Measurements from ENCODE around the gene NPLOC4.

NPLOC4 gene

DNA sequence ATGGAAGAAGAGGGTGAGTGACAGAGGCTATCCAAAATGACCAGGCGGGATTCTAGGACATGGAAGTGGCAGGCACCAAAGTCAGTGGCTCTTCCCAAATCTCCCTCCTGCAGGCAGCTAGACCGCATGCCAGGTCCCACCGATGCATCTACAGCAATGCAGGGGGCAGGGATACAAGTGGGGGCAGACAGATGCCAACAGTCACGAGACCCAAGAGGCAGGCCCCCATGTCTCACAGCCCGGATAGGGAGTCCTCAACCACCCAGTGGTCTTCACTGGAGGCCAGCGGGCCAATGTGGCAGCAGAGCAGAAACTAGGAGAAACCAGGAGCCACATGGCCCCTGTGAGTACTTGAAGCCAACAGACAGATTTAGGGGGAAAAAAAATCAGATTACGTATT lies 20.0 kb downstream of the NPLOC4 start:
- no peak for TF ChIP-seq SPI1 (IDR thresholded peaks at IDR 0.05; ENCODE audit: low read depth, low read length)
- TF ChIP-seq PAX5 (IDR thresholded peaks at IDR 0.05; ENCODE audit: insufficient read depth, low read length, severe bottlenecking): no peak
- TF ChIP-seq TAF1 (IDR thresholded peaks at IDR 0.05; ENCODE audit: low read depth, low read length): no peak
- no peak for TF ChIP-seq POU2F2 (IDR thresholded peaks at IDR 0.05; ENCODE audit: low read depth, low read length)
- TF ChIP-seq POLR2A (IDR thresholded peaks at IDR 0.05; ENCODE audit: low read depth, low read length): no peak
- TF ChIP-seq POLR2AphosphoS5 (IDR thresholded peaks at IDR 0.05; ENCODE audit: low read depth, low read length): no peak
- no peak for DNase-seq (ENCODE audit: insufficient read length, low spot score)
- no peak for FAIRE-seq

DNA sequence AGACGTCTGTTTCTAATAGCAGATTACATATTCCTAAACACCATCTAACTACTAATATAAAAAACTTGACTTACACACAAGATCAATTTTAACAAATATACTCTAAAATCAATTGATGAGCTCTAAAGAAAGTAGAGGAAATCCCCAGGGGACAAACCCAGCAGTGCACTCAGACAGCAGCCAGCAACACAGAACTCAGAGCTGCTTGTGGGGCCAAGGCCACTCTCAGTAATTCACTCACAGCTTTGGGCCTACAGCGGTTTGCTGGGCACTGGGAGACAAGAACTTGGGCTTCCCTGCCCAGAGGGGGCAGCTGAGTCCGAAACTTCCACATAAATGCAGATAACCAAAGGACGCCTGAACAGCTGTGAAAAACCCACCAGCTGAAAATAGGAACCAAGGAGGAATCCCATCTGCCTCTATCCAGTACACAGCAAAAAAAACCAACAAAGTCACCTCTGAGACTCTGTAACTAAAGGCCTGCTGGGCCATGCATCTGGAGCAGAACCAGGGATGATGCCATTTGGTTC lies 21.4 kb downstream of the NPLOC4 start:
- DNase-seq (ENCODE audit: insufficient read length, low spot score): no peak
- TF ChIP-seq SPI1 (IDR thresholded peaks at IDR 0.05; ENCODE audit: low read depth, low read length) (no peak), TAF1 (IDR thresholded peaks at IDR 0.05; ENCODE audit: low read depth, low read length) (no peak), PAX5 (IDR thresholded peaks at IDR 0.05; ENCODE audit: insufficient read depth, low read length, severe bottlenecking) (no peak), POLR2A (IDR thresholded peaks at IDR 0.05; ENCODE audit: low read depth, low read length) (no peak), POLR2AphosphoS5 (IDR thresholded peaks at IDR 0.05; ENCODE audit: low read depth, low read length) (no peak)
- FAIRE-seq: no peak

DNA sequence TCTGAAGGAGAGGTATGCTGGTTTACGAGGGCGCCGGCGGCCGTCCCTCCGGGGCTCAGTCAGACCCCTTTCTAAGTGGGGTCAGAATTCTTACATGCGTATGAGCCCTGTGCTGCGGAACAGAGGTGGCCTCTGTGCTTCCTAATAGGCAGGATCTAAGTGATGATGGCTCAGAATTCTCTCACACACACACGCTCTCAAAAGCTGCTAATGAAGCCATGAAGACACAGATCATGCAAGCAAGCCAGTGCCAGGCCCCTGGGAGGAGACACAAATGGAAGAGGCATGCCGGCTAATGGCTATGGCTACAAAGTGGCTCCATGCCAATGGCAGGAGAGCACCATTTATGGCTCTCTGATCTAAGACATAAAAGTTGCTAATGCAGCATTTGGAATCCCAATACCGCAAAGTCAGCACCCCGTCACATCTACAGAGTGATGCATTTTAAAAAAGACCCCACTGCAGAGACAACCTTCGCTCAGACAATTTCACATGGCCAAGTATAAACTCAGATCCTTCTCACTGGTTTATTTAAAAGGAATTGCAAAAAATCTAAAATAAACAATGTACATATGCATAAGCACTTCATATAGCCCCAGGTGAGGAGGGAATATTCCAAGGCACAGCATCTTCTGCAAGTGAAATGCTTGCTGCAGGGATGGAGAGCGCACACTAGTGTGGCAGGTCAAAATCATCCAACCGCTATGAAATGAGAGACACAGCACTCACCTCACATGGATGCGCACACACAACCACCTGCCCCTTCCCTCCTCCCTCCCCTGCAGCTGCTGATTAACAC lies 24.5 kb downstream of the NPLOC4 start:
- FAIRE-seq (no peak), DNase-seq (ENCODE audit: insufficient read length, low spot score) (no peak)
- TF ChIP-seq SPI1 (IDR thresholded peaks at IDR 0.05; ENCODE audit: low read depth, low read length): no peak
- TF ChIP-seq POU2F2 (IDR thresholded peaks at IDR 0.05; ENCODE audit: low read depth, low read length): no peak
- TF ChIP-seq TAF1 (IDR thresholded peaks at IDR 0.05; ENCODE audit: low read depth, low read length): no peak
- TF ChIP-seq PAX5 (IDR thresholded peaks at IDR 0.05; ENCODE audit: insufficient read depth, low read length, severe bottlenecking): no peak
- TF ChIP-seq POLR2AphosphoS5 (IDR thresholded peaks at IDR 0.05; ENCODE audit: low read depth, low read length): no peak
- TF ChIP-seq POLR2A (IDR thresholded peaks at IDR 0.05; ENCODE audit: low read depth, low read length): no peak

DNA sequence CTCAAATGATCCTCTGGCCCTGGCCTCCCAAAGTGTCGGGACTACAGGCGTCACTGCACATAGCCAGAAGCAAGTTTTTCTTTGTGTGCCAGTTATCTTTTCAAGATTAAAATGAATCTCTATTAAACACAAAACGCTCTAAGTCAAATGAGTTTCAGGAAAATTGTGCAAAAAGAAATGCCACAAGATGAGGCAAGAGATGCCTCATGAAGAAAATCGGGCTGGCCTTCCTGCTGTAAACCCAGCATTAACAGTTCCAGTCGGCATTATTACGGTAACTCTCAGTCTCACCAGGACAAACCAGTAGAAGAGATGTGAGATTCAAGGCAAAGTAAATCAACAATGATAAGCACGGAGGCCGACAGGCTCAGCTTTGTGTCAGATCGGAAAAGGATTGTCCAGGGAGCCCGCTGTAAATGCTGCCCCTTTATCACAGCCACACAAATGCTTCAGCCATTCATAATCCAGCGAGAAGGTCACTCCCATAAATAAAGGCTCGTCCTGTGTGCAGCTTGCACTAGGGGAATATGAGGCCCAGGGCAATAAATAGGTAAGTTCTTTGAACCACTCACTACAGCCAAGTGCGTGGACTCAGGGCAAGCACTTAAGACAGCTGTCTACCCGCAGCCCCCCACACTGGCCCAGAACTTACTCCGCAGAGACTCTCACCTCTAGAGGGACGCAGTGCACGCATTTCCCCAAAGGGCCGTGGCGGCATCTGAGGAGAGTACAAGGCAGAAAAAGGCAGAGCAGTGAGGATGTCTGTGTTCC lies 27.2 kb downstream of the NPLOC4 start:
- FAIRE-seq (no peak), DNase-seq (ENCODE audit: insufficient read length, low spot score) (no peak)
- TF ChIP-seq TAF1 (IDR thresholded peaks at IDR 0.05; ENCODE audit: low read depth, low read length): no peak

DNA sequence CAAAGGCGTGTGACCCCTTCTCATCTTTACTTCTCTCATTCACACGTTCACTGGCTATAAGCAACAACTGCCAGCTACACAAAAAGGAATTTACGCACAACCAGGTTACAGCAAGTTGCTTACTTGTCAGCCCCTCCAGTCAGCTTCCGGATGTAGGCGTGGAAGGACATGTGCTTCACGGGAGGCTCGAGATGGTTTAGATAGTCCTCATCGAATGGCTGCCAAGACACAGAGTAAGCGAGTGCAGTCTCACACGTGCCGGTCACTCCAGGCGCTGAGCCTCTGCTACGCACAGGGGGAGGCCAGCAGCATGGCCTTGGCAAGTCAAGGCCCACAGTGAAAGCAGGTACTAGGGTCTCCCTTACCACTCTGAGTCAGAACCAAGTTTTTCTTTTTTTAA lies 28.3 kb downstream of the NPLOC4 start:
- TF ChIP-seq POLR2A (IDR thresholded peaks at IDR 0.05; ENCODE audit: low read depth, low read length) (no peak), POLR2AphosphoS5 (IDR thresholded peaks at IDR 0.05; ENCODE audit: low read depth, low read length) (no peak), PAX5 (IDR thresholded peaks at IDR 0.05; ENCODE audit: insufficient read depth, low read length, severe bottlenecking) (no peak), POU2F2 (IDR thresholded peaks at IDR 0.05; ENCODE audit: low read depth, low read length) (no peak), TAF1 (IDR thresholded peaks at IDR 0.05; ENCODE audit: low read depth, low read length) (no peak), SPI1 (IDR thresholded peaks at IDR 0.05; ENCODE audit: low read depth, low read length) (no peak)
- FAIRE-seq: no peak
- no peak for DNase-seq (ENCODE audit: insufficient read length, low spot score)

DNA sequence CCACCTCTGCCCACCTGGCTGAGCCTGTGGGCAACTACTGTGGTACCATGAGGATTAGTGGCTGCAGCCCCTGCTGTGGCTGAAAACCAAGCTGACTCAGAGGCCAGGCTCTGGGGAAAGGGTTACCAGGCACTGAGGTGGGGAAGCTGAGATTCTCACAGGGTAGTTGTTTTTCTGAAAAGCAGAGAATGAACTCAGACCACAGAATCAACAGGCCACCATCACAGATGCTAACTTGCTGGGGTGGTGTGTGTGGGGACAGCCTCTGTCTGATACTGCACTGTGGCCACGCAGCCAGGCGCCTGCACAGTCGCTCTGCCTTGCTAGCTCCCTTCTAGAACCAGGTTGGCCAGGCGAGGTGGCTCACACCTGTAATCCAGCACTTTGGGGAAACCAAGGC lies 28.8 kb downstream of the NPLOC4 start:
- FAIRE-seq (no peak), DNase-seq (ENCODE audit: insufficient read length, low spot score) (no peak)
- TF ChIP-seq POLR2AphosphoS5 (IDR thresholded peaks at IDR 0.05; ENCODE audit: low read depth, low read length): no peak
- TF ChIP-seq POLR2A (IDR thresholded peaks at IDR 0.05; ENCODE audit: low read depth, low read length): no peak
- no peak for TF ChIP-seq POU2F2 (IDR thresholded peaks at IDR 0.05; ENCODE audit: low read depth, low read length)
- no peak for TF ChIP-seq TAF1 (IDR thresholded peaks at IDR 0.05; ENCODE audit: low read depth, low read length)
- TF ChIP-seq PAX5 (IDR thresholded peaks at IDR 0.05; ENCODE audit: insufficient read depth, low read length, severe bottlenecking): no peak
- no peak for TF ChIP-seq SPI1 (IDR thresholded peaks at IDR 0.05; ENCODE audit: low read depth, low read length)

DNA sequence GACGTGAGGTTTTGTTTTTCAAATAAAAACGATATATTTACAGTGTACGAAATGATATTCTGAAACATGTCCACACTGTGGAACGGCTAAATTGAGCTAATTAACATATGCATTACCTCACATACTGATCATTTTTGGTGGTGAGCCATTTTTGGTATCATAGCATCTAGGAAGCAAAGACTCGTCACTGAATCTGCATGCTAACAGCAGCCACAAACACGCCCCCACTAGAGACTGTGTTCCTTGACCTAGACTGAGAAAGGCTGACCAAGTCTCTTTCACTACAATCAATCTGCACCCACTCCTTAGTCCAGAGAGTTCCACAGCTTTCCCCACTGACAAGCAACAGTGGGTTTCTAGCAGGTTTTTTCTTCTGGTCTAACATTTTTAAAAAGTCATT lies 29.5 kb downstream of the NPLOC4 start:
- no peak for DNase-seq (ENCODE audit: insufficient read length, low spot score)
- TF ChIP-seq POLR2AphosphoS5 (IDR thresholded peaks at IDR 0.05; ENCODE audit: low read depth, low read length) (no peak), POLR2A (IDR thresholded peaks at IDR 0.05; ENCODE audit: low read depth, low read length) (no peak), PAX5 (IDR thresholded peaks at IDR 0.05; ENCODE audit: insufficient read depth, low read length, severe bottlenecking) (no peak), POU2F2 (IDR thresholded peaks at IDR 0.05; ENCODE audit: low read depth, low read length) (no peak), TAF1 (IDR thresholded peaks at IDR 0.05; ENCODE audit: low read depth, low read length) (no peak), SPI1 (IDR thresholded peaks at IDR 0.05; ENCODE audit: low read depth, low read length) (no peak)
- no peak for FAIRE-seq

DNA sequence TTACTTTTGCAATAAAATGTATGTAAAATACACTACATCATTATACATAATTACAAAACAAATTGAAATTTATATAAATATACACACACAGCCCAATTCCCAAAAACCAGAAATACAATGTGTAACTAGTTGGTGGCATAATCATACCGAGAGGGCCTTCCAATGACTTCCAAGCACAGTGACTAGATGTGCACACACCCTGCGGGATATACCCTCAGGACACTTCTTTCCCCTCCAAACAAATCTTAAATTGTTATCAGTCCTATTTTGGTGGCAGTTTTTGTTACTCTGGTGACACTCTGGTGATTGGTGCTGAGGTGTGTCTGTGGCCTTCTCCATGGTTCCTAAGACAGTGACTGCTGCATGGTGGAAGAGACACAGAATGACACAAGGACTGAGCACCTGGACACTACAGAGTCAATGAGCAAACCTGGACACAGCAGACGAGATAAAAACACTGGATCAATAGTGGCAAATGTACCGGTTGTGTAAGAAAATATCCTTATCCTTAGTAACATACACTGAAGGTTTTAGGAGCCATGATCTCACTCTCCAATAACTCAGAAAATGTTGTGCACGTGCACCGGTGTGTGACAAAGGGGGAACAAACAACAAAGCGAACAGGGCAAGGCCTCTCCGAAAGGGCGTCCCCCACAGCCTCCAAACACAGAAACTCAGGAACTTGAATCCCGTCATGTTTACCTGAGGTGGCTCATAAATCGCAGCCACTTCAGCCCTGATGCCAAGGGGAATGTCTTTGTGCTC lies 32.9 kb downstream of the NPLOC4 start:
- no peak for FAIRE-seq
- DNase-seq (ENCODE audit: insufficient read length, low spot score): no peak
- TF ChIP-seq SPI1 (IDR thresholded peaks at IDR 0.05; ENCODE audit: low read depth, low read length): no peak
- no peak for TF ChIP-seq POU2F2 (IDR thresholded peaks at IDR 0.05; ENCODE audit: low read depth, low read length)
- no peak for TF ChIP-seq POLR2AphosphoS5 (IDR thresholded peaks at IDR 0.05; ENCODE audit: low read depth, low read length)
- no peak for TF ChIP-seq TAF1 (IDR thresholded peaks at IDR 0.05; ENCODE audit: low read depth, low read length)
- TF ChIP-seq POLR2A (IDR thresholded peaks at IDR 0.05; ENCODE audit: low read depth, low read length): no peak

DNA sequence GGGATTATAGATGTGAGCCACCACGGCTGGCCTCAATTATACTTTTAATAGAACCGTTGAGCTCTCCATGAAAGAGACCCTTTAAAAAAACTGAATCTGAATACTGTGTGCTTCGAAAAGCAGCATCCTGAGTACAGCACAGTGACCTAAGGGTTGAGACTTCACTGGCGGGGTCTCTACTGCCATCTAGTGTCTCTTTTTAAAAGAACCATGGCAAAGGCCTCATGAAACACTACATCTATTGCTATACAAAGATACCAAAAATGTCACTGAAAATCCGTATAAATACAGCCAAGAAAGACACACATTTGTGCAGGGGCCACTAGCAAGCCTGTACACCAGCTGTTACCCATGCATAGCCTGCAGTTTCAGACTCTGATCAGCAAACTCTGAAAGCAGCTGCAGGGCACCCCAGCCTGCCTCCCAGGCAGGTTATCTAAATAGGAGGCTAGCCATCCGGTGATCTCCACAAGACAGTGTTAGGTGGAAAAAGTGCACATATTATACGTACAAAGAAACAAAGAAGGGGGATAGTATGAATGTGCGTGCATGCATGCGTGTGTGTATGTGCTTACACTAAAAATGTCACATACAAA lies 35.3 kb downstream of the NPLOC4 start:
- DNase-seq (ENCODE audit: insufficient read length, low spot score) (peak; percentile 55), FAIRE-seq (peak; percentile 47)
- TF ChIP-seq POU2F2 (IDR thresholded peaks at IDR 0.05; ENCODE audit: low read depth, low read length) (no peak), PAX5 (IDR thresholded peaks at IDR 0.05; ENCODE audit: insufficient read depth, low read length, severe bottlenecking) (no peak), TAF1 (IDR thresholded peaks at IDR 0.05; ENCODE audit: low read depth, low read length) (no peak), SPI1 (IDR thresholded peaks at IDR 0.05; ENCODE audit: low read depth, low read length) (no peak), POLR2A (IDR thresholded peaks at IDR 0.05; ENCODE audit: low read depth, low read length) (no peak), POLR2AphosphoS5 (IDR thresholded peaks at IDR 0.05; ENCODE audit: low read depth, low read length) (no peak)

All from GM12891 (cell line).